Epithelial cell of esophagus (primary cell): ENCODE data around the gene CAMLG.

Source experiments
- DNase-seq: peaks from one replicate; pipeline ENCODE4 v3.0.0; 2010; ENCODE audit warnings: low read depth
- H3K4me3 ChIP-seq: 2 replicates; pipeline ENCODE4 v1.5.1; 2011; ENCODE audit warnings: mild to moderate bottlenecking, low read length, control low read depth
- TF ChIP-seq, protein P1 (sequence below): IDR thresholded peaks from 2 replicates; pipeline ENCODE4 v1.5.1; 2011; ENCODE audit warnings: low read depth, mild to moderate bottlenecking, low read length, control low read depth, inconsistent platforms; ENCODE audit not compliant: insufficient read depth; ENCODE audit errors: missing control alignments

CAMLG gene

DNA sequence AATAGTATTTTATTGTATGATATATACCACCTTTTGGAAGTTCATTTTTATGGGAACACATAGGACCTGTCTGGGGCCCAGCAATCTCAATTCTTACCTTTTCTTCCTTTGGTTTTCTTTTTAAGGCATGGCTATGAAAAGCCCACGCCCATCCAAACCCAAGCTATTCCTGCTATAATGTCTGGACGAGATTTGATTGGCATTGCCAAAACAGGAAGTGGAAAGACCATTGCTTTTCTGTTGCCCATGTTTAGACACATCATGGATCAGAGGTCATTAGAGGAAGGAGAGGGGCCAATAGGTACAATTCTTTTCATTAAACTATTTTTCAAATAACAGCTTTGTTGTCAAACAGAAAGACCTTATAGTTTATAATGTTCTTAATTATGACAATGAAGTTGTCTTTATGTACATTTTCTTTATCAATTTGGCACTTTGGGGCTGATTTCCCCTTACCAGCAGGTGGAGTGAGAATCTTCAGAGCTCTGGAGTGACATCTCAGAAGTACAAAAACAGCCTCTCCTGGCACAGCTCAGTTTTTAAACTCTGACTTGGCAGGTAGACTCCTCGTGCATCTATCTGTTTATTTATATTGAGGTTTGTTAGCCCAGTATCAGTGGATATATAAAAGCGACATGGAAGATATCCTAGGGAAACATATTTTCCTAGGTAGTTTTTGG, 46.0 kb downstream of the CAMLG start:
- TF ChIP-seq, protein P1, sequence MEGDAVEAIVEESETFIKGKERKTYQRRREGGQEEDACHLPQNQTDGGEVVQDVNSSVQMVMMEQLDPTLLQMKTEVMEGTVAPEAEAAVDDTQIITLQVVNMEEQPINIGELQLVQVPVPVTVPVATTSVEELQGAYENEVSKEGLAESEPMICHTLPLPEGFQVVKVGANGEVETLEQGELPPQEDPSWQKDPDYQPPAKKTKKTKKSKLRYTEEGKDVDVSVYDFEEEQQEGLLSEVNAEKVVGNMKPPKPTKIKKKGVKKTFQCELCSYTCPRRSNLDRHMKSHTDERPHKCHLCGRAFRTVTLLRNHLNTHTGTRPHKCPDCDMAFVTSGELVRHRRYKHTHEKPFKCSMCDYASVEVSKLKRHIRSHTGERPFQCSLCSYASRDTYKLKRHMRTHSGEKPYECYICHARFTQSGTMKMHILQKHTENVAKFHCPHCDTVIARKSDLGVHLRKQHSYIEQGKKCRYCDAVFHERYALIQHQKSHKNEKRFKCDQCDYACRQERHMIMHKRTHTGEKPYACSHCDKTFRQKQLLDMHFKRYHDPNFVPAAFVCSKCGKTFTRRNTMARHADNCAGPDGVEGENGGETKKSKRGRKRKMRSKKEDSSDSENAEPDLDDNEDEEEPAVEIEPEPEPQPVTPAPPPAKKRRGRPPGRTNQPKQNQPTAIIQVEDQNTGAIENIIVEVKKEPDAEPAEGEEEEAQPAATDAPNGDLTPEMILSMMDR: peak; percentile 27
- no peak overlapping the region for H3K4me3 ChIP-seq
- peak; percentile 20 for DNase-seq

DNA sequence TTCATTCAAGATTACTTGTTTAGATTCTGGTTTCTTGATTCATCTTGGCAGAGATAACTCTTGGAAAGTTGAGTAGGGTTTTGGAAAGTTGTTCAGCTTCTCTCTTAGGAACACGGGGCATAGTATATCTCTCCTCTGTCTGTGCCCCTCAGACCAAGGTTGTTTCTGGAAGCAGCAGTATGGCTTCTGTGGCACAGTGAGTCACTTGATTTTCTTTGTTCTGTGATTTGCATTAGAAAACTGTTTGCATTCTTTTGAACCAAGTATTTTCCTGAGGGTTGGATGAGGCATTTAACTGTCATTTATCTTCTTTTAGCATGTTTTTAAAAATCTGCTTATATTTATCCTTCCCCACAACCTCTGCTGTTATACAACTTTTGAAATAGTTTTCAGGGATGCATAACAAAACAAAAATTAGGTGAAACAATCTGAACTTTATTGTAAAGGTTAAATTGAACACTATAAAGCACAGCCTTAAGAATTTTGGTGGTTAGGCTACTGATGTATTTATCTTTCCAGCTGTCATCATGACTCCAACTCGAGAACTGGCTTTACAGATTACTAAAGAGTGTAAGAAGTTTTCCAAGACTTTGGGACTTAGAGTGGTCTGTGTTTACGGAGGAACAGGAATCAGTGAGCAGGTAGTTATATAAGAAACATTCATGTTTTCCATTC, 46.7 kb downstream of the CAMLG start:
- no peak overlapping the region for H3K4me3 ChIP-seq
- TF ChIP-seq, protein P1: no peak
- DNase-seq: peak; percentile 36

DNA sequence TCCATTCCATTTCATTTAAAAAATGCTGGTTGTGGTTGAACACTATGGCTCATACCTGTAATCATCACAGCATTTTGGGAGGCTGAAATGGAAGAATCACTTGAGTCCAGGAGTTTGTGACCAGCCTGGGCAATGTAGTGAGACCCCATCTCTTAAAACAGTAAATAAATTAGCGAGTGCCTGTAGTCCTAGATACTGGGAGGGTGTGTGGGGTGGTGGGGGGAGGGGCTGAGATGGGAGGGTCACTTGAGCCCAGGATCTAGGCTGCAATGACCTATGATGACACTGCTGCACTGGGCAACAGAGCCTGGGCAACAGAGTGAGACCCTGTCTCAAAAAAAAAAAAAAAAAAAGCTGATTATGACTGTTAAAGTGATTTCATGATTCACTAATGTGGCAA, 49.3 kb downstream of the CAMLG start:
- TF ChIP-seq, protein P1: no peak
- DNase-seq: no peak
- H3K4me3 ChIP-seq: no peak overlapping the region

- no peak overlapping the region for H3K4me3 ChIP-seq
- TF ChIP-seq, protein P1: no peak
- DNase-seq: no peak
These were observed 53.2 kb downstream of the CAMLG start for GRCh38 chr5:134791580-134791979.

DNA sequence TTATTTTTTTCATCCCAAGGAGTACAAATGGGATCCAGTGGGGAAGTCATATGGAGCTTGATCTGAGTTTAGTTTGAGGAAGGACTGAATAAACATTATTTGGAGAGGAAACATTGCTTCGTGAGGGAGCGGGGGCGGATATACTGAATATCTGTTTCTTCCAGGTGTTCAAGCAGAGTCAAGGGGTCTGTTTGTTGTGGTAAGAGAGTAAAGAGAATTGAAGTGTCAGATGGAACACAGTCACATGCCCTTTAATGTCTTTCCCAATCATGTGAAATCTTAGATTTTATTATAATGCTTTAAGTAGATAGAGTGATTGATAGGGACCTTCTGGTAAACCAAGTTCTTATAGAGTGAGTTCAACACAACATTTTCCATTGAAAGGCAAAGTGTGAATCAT, 53.9 kb downstream of the CAMLG start:
- DNase-seq: no peak
- H3K4me3 ChIP-seq: no peak overlapping the region
- TF ChIP-seq, protein P1: no peak

DNA sequence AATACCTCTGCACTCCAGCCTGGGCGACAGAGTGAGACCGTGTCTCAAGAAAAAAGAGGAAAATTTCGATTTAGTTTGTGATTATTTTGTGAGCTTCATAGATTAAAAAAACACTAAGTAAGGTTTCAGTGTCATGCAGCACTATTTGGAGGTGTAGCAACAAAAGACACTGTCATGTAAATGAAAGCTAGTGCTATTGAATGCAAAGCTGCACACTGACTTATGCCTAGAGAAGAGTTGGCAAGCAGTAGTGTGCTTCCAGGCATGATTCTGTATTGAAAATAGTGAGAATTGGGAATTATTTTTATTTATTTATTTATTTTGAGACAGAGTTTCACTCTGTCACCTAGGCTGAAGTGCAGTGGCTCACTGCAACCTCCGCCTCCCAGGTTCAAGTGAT, 54.8 kb downstream of the CAMLG start:
- TF ChIP-seq, protein P1: no peak
- no peak overlapping the region for H3K4me3 ChIP-seq
- DNase-seq: no peak
